Measurements from ENCODE around the gene AMDHD2.

Gene AMDHD2

GRCh38 chr16:2471653-2472487 lies 48.3 kb upstream of the AMDHD2 start:
- Histone ChIP-seq H4K20me1 (ENCODE audit: insufficient read depth, low read length, poor library complexity, severe bottlenecking) (peaks cover 14% of the 10 kb centered on the region), H2AFZ (ENCODE audit: low read length) (no peak overlapping the region), H3K9ac (ENCODE audit: low read depth, low read length, poor library complexity, severe bottlenecking) (peak overlapping the region; percentile 100), H3K79me2 (ENCODE audit: insufficient read depth, low read length) (peaks cover 26% of the 10 kb centered on the region), H3K36me3 (ENCODE audit: insufficient read depth, low read length) (no peaks in the 10 kb centered on the region), H3K4me2 (ENCODE audit: low read depth, low read length, poor library complexity, severe bottlenecking) (peak overlapping the region; percentile 92), H3K9me2 (replicated peaks; ENCODE audit: low read depth, low read length) (no peaks in the 10 kb centered on the region), H3K4me3 (ENCODE audit: low read length, poor library complexity, severe bottlenecking) (peak overlapping the region; percentile 80), H3F3A (ENCODE audit: low read depth) (no peaks in the 10 kb centered on the region), H3K4me1 (ENCODE audit: insufficient read depth, low read length, poor library complexity, severe bottlenecking) (peaks cover 34% of the 10 kb centered on the region), H3K9me3 (ENCODE audit: insufficient read depth, low read depth, low read length) (no peaks in the 10 kb centered on the region), H3K27me3 (ENCODE audit: insufficient read depth, low read length, poor library complexity, severe bottlenecking) (no peaks in the 10 kb centered on the region)
- TF ChIP-seq EZH2phosphoT487 (IDR thresholded peaks at IDR 0.05; ENCODE audit: borderline replicate concordance) (no peak), CTCF (conservative IDR thresholded peaks at IDR 0.05; ENCODE audit: low read length) (no peak)

GRCh38 chr16:2472488-2472864 lies 47.7 kb upstream of the AMDHD2 start:
- Histone ChIP-seq H3K9ac (ENCODE audit: low read depth, low read length, poor library complexity, severe bottlenecking) (peak overlapping the region; percentile 61), H3K9me2 (replicated peaks; ENCODE audit: low read depth, low read length) (no peaks in the 10 kb centered on the region), H3K4me1 (ENCODE audit: insufficient read depth, low read length, poor library complexity, severe bottlenecking) (peaks cover 31% of the 10 kb centered on the region), H2AFZ (ENCODE audit: low read length) (no peak overlapping the region), H3K4me3 (ENCODE audit: low read length, poor library complexity, severe bottlenecking) (no peak overlapping the region), H3K36me3 (ENCODE audit: insufficient read depth, low read length) (no peaks in the 10 kb centered on the region), H3F3A (ENCODE audit: low read depth) (no peaks in the 10 kb centered on the region), H3K79me2 (ENCODE audit: insufficient read depth, low read length) (peaks cover 32% of the 10 kb centered on the region), H4K20me1 (ENCODE audit: insufficient read depth, low read length, poor library complexity, severe bottlenecking) (peaks cover 14% of the 10 kb centered on the region), H3K4me2 (ENCODE audit: low read depth, low read length, poor library complexity, severe bottlenecking) (peak overlapping the region; percentile 92), H3K9me3 (ENCODE audit: insufficient read depth, low read depth, low read length) (no peaks in the 10 kb centered on the region), H3K27me3 (ENCODE audit: insufficient read depth, low read length, poor library complexity, severe bottlenecking) (no peaks in the 10 kb centered on the region)
- TF ChIP-seq CTCF (conservative IDR thresholded peaks at IDR 0.05; ENCODE audit: low read length) (no peak), EZH2phosphoT487 (IDR thresholded peaks at IDR 0.05; ENCODE audit: borderline replicate concordance) (no peak)

DNA sequence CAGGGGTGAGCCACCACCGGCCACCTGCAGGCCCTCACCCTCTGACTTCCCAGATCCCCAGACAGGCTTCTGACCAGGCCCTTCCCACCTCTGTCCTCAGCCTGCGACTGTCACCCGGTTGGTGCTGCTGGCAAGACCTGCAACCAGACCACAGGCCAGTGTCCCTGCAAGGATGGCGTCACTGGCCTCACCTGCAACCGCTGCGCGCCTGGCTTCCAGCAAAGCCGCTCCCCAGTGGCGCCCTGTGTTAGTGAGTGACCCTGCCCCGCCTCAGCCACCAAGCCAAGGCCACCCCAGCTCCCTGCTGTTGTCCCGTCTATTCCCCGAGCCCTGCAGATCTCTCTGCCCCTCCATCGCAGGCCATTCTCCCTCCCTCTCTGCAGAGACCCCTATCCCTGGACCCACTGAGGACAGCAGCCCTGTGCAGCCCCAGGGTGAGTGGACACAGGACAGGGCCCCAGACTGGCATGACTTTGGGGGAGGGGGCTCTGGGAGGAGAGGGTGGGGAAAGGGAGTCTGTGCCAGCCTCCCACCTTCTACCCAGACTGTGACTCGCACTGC lies 47.2 kb upstream of the AMDHD2 start:
- TF ChIP-seq EZH2phosphoT487 (IDR thresholded peaks at IDR 0.05; ENCODE audit: borderline replicate concordance) (no peak), CTCF (conservative IDR thresholded peaks at IDR 0.05; ENCODE audit: low read length) (no peak)
- no peaks in the 10 kb centered on the region for H3K9me3 ChIP-seq (ENCODE audit: insufficient read depth, low read depth, low read length)
- peaks cover 37% of the 10 kb centered on the region for H3K79me2 ChIP-seq (ENCODE audit: insufficient read depth, low read length)
- peak overlapping the region; percentile 85 for H3K4me3 ChIP-seq (ENCODE audit: low read length, poor library complexity, severe bottlenecking)
- peaks cover 14% of the 10 kb centered on the region for H4K20me1 ChIP-seq (ENCODE audit: insufficient read depth, low read length, poor library complexity, severe bottlenecking)
- H3K4me1 ChIP-seq (ENCODE audit: insufficient read depth, low read length, poor library complexity, severe bottlenecking): peaks cover 33% of the 10 kb centered on the region
- peak overlapping the region; percentile 61 for H3K9ac ChIP-seq (ENCODE audit: low read depth, low read length, poor library complexity, severe bottlenecking)
- H3F3A ChIP-seq (ENCODE audit: low read depth): no peaks in the 10 kb centered on the region
- H3K36me3 ChIP-seq (ENCODE audit: insufficient read depth, low read length): no peaks in the 10 kb centered on the region
- H3K9me2 ChIP-seq (replicated peaks; ENCODE audit: low read depth, low read length): no peaks in the 10 kb centered on the region
- H3K27me3 ChIP-seq (ENCODE audit: insufficient read depth, low read length, poor library complexity, severe bottlenecking): no peaks in the 10 kb centered on the region
- no peak overlapping the region for H2AFZ ChIP-seq (ENCODE audit: low read length)
- peak overlapping the region; percentile 92 for H3K4me2 ChIP-seq (ENCODE audit: low read depth, low read length, poor library complexity, severe bottlenecking)
